ENCODE data around the gene TMEM151A. TPM values are rescaled to one million over a fixed set of nuclear protein-coding genes. Genes with fewer than 3 reads are reported as not detected.
"Not testable (repeated sequence)": the region's sequence is repeated elsewhere in the genome, so short reads cannot be mapped to it uniquely, and the experiment has no call there.

The TMEM151A gene
- total RNA-seq, 1 donor from 2014 or later: not detected

GRCh38 chr11:66248903-66249302 lies 42.8 kb upstream of the TMEM151A start:
- no peaks in the 10 kb centered on the region for H3K9me3 ChIP-seq
- intact Hi-C loops (cut with DNase I): no loop called here
- TF ChIP-seq CTCF (IDR thresholded peaks at IDR 0.05): no peak

DNA sequence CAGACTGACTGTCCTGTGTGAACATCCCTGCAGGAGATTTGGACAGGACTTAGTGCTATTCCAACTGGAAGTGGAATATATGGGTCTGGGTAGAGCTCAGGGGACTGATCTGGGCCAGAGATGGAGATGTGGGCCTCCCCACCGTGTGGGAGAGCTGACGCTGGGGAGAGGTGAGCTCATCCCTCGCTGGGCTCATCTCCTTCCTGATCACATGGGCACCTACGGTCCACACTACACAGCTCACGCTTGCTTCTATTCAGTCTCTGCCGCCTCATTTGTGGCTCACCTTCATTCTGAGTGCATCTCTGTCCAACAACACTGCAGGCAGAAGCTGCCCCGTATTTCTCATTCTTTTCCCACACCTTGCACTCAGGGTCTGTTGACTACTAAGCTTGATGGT lies 39.9 kb upstream of the TMEM151A start:
- intact Hi-C loops (cut with DNase I): no loop called here

More at GRCh38 chr11:66248903-66249302, 42.8 kb upstream of the TMEM151A start:
- Histone ChIP-seq H3K27me3 (ENCODE audit: low read depth) (no peaks in the 10 kb centered on the region), H3K27ac (no peak overlapping the region), H3K4me1 (no peaks in the 10 kb centered on the region), H3K36me3 (peaks cover 17% of the 10 kb centered on the region), H3K4me3 (no peak overlapping the region)
- ATAC-seq (no peak), DNase-seq (no peak)

DNA sequence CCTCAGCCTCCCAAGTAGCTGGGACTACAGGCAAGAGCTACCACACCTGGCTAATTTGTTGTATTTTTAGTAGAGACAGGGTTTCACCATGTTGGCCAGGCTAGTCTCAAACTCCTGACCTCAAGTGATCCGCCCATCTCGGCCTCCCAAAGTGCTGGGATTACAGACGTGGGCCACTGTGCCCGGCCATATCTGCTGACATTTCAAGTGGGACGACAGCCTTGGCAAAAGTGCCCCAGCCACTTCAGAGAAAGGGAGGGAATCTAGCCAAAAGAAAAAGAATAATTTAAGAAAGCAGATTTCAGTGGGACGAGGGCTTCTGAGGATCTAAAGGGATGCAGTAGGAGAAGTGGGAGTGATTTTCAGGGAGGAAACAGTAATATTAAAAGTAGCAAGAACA lies 38.6 kb upstream of the TMEM151A start:
- intact Hi-C loops (cut with DNase I); H3K27ac ChIP-seq; ATAC-seq: not testable (repeated sequence)

More for the DNA sequence above, 39.9 kb upstream of the TMEM151A start:
- peaks cover 6% of the 10 kb centered on the region for H3K4me1 ChIP-seq
- ATAC-seq (no peak), DNase-seq (no peak)
- no peaks in the 10 kb centered on the region for H3K27me3 ChIP-seq (ENCODE audit: low read depth)
- no peaks in the 10 kb centered on the region for H3K9me3 ChIP-seq
- no peak overlapping the region for H3K4me3 ChIP-seq
- TF ChIP-seq CTCF (IDR thresholded peaks at IDR 0.05): no peak
- H3K36me3 ChIP-seq: peaks cover 6% of the 10 kb centered on the region
- H3K27ac ChIP-seq: no peak overlapping the region

GRCh38 chr11:66258473-66258893 lies 33.2 kb upstream of the TMEM151A start:
- DNase-seq (no peak), ATAC-seq (no peak)
- H3K27me3 ChIP-seq (ENCODE audit: low read depth): no peaks in the 10 kb centered on the region
- H3K9me3 ChIP-seq: no peaks in the 10 kb centered on the region
- H3K4me3 ChIP-seq: peak overlapping the region; percentile 99
- H3K36me3 ChIP-seq: peaks cover 31% of the 10 kb centered on the region
- peak; percentile 7 for TF ChIP-seq CTCF (IDR thresholded peaks at IDR 0.05)
- H3K4me1 ChIP-seq: peaks cover 20% of the 10 kb centered on the region
- intact Hi-C loops (cut with DNase I): no loop called here
- peak overlapping the region; percentile 83 for H3K27ac ChIP-seq

More for the DNA sequence above, 38.6 kb upstream of the TMEM151A start:
- not testable (repeated sequence) for H3K4me3 ChIP-seq; DNase-seq; H3K36me3 ChIP-seq; H3K9me3 ChIP-seq; H3K27me3 ChIP-seq (ENCODE audit: low read depth)
- peaks cover 12% of the 10 kb centered on the region for H3K4me1 ChIP-seq

- Histone ChIP-seq H3K9me3 (no peaks in the 10 kb centered on the region), H3K4me3 (no peak overlapping the region), H3K36me3 (peaks cover 38% of the 10 kb centered on the region), H3K27me3 (ENCODE audit: low read depth) (no peaks in the 10 kb centered on the region), H3K4me1 (peaks cover 20% of the 10 kb centered on the region), H3K27ac (no peak overlapping the region)
- ATAC-seq (no peak), DNase-seq (no peak)
- no peak for TF ChIP-seq CTCF (IDR thresholded peaks at IDR 0.05)
- intact Hi-C loops (cut with DNase I): no loop called here
Measured at GRCh38 chr11:66259225-66259624, 32.5 kb upstream of the TMEM151A start.

GRCh38 chr11:66259956-66260355 lies 31.7 kb upstream of the TMEM151A start:
- H3K9me3 ChIP-seq: no peaks in the 10 kb centered on the region
- DNase-seq (no peak), ATAC-seq (no peak)
- TF ChIP-seq CTCF (IDR thresholded peaks at IDR 0.05): no peak
- peaks cover 42% of the 10 kb centered on the region for H3K36me3 ChIP-seq
- H3K4me3 ChIP-seq: no peak overlapping the region
- intact Hi-C loops (cut with DNase I): loop anchor here (5.0 kb wide), 1 partner anchor 38 kb away; no protein-coding TSS in a partner anchor
- no peak overlapping the region for H3K27ac ChIP-seq
- H3K27me3 ChIP-seq (ENCODE audit: low read depth): no peaks in the 10 kb centered on the region
- peaks cover 20% of the 10 kb centered on the region for H3K4me1 ChIP-seq

Data from lower lobe of right lung (tissue), 2 donors.